Common myeloid progenitor, CD34-positive (primary cell): Measurements from ENCODE around the gene ACAP2.
"Not testable (repeated sequence)": the region's sequence is repeated elsewhere in the genome, so short reads cannot be mapped to it uniquely, and the experiment has no call there.

Source experiments
- CTCF ChIA-PET: fragments of 350-600 bp; sonication (Branson Sonifier 250); formaldehyde crosslinking; loops from one replicate; lab custom pipeline; 2021; ENCODE audit warnings: antibody characterized with exemption; lab: Charles Lee
- POLR2A ChIA-PET: fragments of 350-600 bp; sonication (Branson Sonifier 250); formaldehyde crosslinking; loops from one replicate; lab custom pipeline; 2021; ENCODE audit warnings: antibody characterized with exemption; lab: Charles Lee
- DNase-seq, 3 donors: peaks; one replicate each; pipeline versions ENCODE4 v3.0.0 to v3.0.0-alpha.2; 2013
- H3K27ac ChIP-seq, 2 experiments: 1 replicate in 1 of 2; 2 replicates in 1 of 2; pipeline ENCODE4 v1.7.0; 2013; ENCODE audit warnings: inconsistent platforms in 2 of 2, low read length in 2 of 2, mild to moderate bottlenecking in 2 of 2, low read depth in 1 of 2, moderate library complexity in 1 of 2; ENCODE audit not compliant: severe bottlenecking in 2 of 2, insufficient read depth in 1 of 2, poor library complexity in 1 of 2
- H3K27me3 ChIP-seq, 5 experiments: replicated peaks in 2 of 5; 1 replicate in 3 of 5; 2 replicates in 2 of 5; pipeline versions ENCODE4 v1.6.1 to v1.7.0; 2013; ENCODE audit warnings: low read length in 4 of 5, mild to moderate bottlenecking in 2 of 5, moderate library complexity in 2 of 5, inconsistent platforms in 1 of 5; ENCODE audit not compliant: insufficient read depth in 5 of 5, control insufficient read depth in 4 of 5
- H3K36me3 ChIP-seq, 4 experiments: 1 replicate in 2 of 4; 2 replicates in 2 of 4; pipeline versions ENCODE4 v1.6.1 to v1.7.0; 2013; ENCODE audit warnings: low read length in 3 of 4, control low read depth in 1 of 4, mild to moderate bottlenecking in 1 of 4; ENCODE audit not compliant: control insufficient read depth in 4 of 4, insufficient read depth in 4 of 4
- H3K4me1 ChIP-seq, 4 experiments: 1 replicate in 3 of 4; 2 replicates in 1 of 4; pipeline versions ENCODE4 v1.6.1 to v1.7.1; 2013; ENCODE audit warnings: low read length in 3 of 4, mild to moderate bottlenecking in 3 of 4, control low read depth in 1 of 4, inconsistent platforms in 1 of 4, moderate library complexity in 1 of 4; ENCODE audit not compliant: control insufficient read depth in 4 of 4, insufficient read depth in 4 of 4; ENCODE audit errors: control extremely low read depth in 1 of 4
- H3K4me3 ChIP-seq, 7 experiments: 1 replicate in 4 of 7; 2 replicates in 3 of 7; pipeline versions ENCODE4 v1.5.1 to v1.7.0; 2013; ENCODE audit warnings: mild to moderate bottlenecking in 7 of 7, low read length in 6 of 7, moderate library complexity in 6 of 7, inconsistent platforms in 2 of 7, low read depth in 2 of 7, control low read depth in 1 of 7; ENCODE audit not compliant: insufficient read depth in 4 of 7, control insufficient read depth in 1 of 7; ENCODE audit errors: extremely low read depth in 1 of 7
- H3K9me3 ChIP-seq, 5 experiments: 1 replicate in 4 of 5; 2 replicates in 1 of 5; pipeline versions ENCODE4 v1.6.1 to v1.7.1; 2013; ENCODE audit warnings: low read length in 4 of 5, mild to moderate bottlenecking in 2 of 5, inconsistent platforms in 1 of 5, low read depth in 1 of 5, moderate library complexity in 1 of 5; ENCODE audit not compliant: control insufficient read depth in 4 of 5, insufficient read depth in 2 of 5; ENCODE audit errors: control extremely low read depth in 1 of 5
- WGBS: methylation state at CpG from one replicate; pipeline ENCODE4 v1.1.5; 2013; ENCODE audit not compliant: insufficient coverage; 5-methylcytosine and 5-hydroxymethylcytosine counted together

The ACAP2 gene

DNA sequence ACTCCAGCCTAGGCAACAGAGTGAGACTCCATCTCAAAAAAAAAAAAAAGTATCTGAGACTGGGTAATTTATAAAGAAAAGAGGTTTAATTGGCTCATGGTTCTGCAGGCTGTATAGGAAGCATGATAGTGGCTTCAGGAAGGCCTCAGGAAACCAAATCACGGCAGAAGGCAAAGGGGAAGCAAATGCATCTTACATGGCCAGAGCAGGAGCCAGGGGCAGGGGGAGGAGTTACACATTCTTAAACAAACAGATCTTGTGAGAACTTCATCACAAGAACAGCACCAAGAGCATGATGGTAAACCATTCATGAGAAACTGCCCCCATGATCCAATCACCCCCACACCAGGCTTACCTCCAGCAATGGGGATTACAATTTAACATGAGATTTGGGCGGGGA, 37.2 kb downstream of the ACAP2 start:
- WGBS, result 100% methylated on average over 1 of the region's 2 CpGs
- peak in 2 of 3 donors; percentile 11 to 37 for DNase-seq
- H3K4me3 ChIP-seq, result no peak overlapping the region
- H3K36me3 ChIP-seq, result peaks cover 0 to 14% (median 3%) of the 10 kb centered on the region in 4 experiments
- H3K9me3 ChIP-seq, result peaks cover 0 to 7% (median 0%) of the 10 kb centered on the region in 5 experiments
- no peak overlapping the region for H3K27ac ChIP-seq
- POLR2A ChIA-PET, result no interaction called here
- CTCF ChIA-PET, result no interaction called here
- H3K4me1 ChIP-seq, result peaks cover 3 to 6% (median 4%) of the 10 kb centered on the region in 4 experiments
- H3K27me3 ChIP-seq, result no peaks in the 10 kb centered on the region

- 100% methylated on average over 1 of the region's 4 CpGs for WGBS
- Histone ChIP-seq H3K4me1 (peaks cover 4 to 7% (median 4%) of the 10 kb centered on the region in 4 experiments), H3K9me3 (peaks cover 0 to 7% (median 0%) of the 10 kb centered on the region in 5 experiments), H3K27me3 (no peaks in the 10 kb centered on the region), H3K27ac (no peak overlapping the region), H3K36me3 (peaks cover 0 to 6% (median 0%) of the 10 kb centered on the region in 4 experiments), H3K4me3 (no peak overlapping the region)
- POLR2A ChIA-PET, result no interaction called here
- CTCF ChIA-PET, result interaction anchor here (0.7 to 2.3 kb wide), 2 partner anchors 8 to 12 kb away, joined by 3 to 7 read pairs; no protein-coding TSS in a partner anchor
- no peak for DNase-seq
Measured at GRCh38 chr3:195403841-195404408, 38.9 kb downstream of the ACAP2 start.

DNA sequence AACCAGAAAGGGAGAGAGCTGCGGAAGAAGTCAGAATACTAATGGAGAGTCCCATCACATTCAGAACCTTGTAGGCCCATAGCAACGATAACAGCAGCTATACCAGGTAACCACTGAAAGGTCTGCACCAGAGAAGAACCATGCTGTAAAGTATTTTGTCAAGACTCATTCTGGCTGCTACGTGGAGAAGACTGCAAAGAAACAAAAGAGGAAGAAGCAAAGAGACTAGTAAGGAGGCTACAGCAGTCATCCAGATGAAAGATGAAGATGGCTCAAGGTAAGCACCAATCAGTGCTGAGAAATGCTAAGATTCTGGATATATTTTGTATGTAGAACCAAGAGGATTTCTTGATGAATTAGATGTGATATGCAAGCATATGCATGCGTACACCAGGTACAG, 39.6 kb downstream of the ACAP2 start:
- Histone ChIP-seq H3K27ac (no peak overlapping the region), H3K27me3 (no peaks in the 10 kb centered on the region), H3K4me1 (peaks cover 4 to 7% (median 4%) of the 10 kb centered on the region in 4 experiments), H3K4me3 (no peak overlapping the region), H3K9me3 (peaks cover 0 to 4% (median 0%) of the 10 kb centered on the region in 5 experiments), H3K36me3 (peaks cover 0 to 4% (median 0%) of the 10 kb centered on the region in 4 experiments)
- DNase-seq, result no peak
- ChIA-PET POLR2A (no interaction called here), CTCF (interaction anchor here (2.3 kb wide), 1 partner anchor 11 kb away, joined by 7 read pairs; no protein-coding TSS in a partner anchor)
- WGBS, result 80% methylated on average over 4 of the region's 4 CpGs

DNA sequence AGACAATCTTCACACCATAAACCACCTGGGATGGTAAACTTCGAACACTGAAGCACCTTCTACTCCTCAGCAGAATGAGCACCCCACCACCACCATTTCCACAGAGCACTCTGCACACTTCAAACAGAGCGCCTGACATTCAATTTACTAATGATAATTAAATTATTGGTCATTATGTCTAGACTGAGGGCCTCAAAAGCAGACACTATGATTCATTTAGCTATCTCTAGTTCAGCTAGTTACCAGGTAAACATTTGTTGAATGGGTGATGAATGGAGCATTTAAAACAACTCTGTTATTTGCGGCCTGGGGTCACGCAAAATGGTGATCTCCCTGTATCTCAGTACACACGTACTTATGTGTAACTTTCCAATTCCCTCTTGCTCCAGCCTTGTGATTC, 40.9 kb downstream of the ACAP2 start:
- 100% methylated on average over 2 of the region's 5 CpGs for WGBS
- Histone ChIP-seq H3K4me1 (peaks cover 4 to 7% (median 7%) of the 10 kb centered on the region in 4 experiments), H3K4me3 (no peak overlapping the region), H3K27me3 (no peaks in the 10 kb centered on the region), H3K27ac (no peak overlapping the region), H3K9me3 (no peaks in the 10 kb centered on the region), H3K36me3 (no peaks in the 10 kb centered on the region)
- no peak for DNase-seq
- CTCF ChIA-PET, result interaction anchor here (1.3 kb wide), 1 partner anchor 31 kb away, joined by 3 read pairs; no protein-coding TSS in a partner anchor
- POLR2A ChIA-PET, result no interaction called here

DNA sequence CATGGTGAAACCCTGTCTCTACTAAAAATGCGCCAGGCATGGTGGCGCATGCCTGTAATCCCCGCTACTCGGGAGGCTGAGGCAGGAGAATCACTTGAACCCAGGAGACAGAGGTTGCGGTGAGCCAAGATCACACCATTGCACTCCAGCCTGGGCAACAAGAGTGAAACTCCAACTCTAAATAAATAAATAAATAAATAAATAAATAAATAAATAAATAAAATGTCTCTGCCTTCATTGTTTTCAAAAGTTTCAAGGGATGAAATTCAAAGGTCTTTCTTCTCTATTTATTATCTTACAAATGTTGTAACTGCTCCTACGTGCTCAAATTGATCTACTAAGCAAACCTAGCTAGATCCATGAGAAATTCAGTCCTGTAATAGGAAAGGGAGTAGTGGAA, 44.4 kb downstream of the ACAP2 start:
- POLR2A ChIA-PET, H3K36me3 ChIP-seq, H3K4me1 ChIP-seq, H3K9me3 ChIP-seq, DNase-seq, H3K27me3 ChIP-seq, H3K27ac ChIP-seq, H3K4me3 ChIP-seq: not testable (repeated sequence)
- WGBS, result 95% methylated on average over 4 of the region's 6 CpGs
- CTCF ChIA-PET, result interaction anchor here (0.6 kb wide), 1 partner anchor 18 kb away, joined by 4 read pairs; no protein-coding TSS in a partner anchor

DNA sequence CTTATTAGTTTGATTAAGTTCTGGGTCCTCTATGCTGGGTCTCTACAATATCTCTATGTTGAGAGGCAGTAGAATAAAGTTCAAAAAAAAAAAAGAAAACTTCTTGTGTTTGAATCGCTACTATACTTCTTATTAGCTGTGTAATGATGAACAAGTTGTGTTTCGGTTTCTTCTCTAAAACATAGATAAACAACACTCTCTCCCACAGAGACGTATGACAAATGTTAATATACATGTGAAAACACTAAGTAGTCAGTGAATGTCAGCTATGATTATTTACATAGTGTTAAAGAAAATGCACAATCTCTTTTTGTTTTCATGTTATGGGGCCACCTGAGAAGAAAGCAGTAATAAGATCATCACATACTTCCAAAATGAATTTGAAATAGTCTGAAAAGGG, 45.3 kb downstream of the ACAP2 start:
- Histone ChIP-seq H3K27me3 (no peaks in the 10 kb centered on the region), H3K27ac (no peak overlapping the region), H3K9me3 (no peaks in the 10 kb centered on the region), H3K4me1 (peaks cover 2 to 7% (median 3%) of the 10 kb centered on the region in 4 experiments), H3K36me3 (no peaks in the 10 kb centered on the region), H3K4me3 (no peak overlapping the region)
- CTCF ChIA-PET, result no interaction called here
- POLR2A ChIA-PET, result interaction anchor here (0.6 kb wide), 1 partner anchor 20 kb away, joined by 8 read pairs; no protein-coding TSS in a partner anchor
- WGBS, result no CpG with 5 or more reads among the region's 3 CpGs
- no peak for DNase-seq

DNA sequence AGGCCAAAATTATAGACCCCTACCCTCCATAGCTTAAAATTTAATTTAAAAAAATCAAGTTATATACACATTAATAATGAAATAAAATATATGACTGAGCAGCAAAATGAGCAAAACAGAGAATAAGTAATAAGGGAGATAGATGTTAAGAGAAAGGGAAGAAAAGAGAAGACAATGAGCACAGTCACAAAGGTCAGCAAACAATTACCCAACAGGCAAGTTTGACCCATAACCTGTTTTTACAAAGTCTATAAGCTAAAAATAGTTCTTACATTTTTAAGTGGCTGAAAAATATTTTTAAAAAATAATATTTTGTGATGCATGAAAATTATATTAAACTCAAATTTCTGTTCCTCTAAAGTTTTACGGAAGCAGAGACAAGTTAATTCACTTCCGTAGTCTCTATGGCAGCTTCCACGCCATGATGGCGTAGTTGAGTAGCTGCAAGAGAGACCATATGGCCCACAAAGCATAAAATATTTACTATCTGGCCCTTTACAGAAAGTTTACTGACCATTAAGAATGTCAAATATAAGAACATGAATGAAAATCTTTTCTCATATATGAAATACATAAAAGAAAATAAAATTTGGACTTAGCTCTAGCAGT, 47.5 kb downstream of the ACAP2 start:
- Histone ChIP-seq H3K36me3 (peaks cover 0 to 5% (median 3%) of the 10 kb centered on the region in 4 experiments), H3K27me3 (no peaks in the 10 kb centered on the region), H3K4me1 (peaks cover 0 to 3% (median 1%) of the 10 kb centered on the region in 4 experiments), H3K9me3 (no peaks in the 10 kb centered on the region), H3K27ac (no peak overlapping the region), H3K4me3 (no peak overlapping the region)
- ChIA-PET CTCF (interaction anchor here (1.1 to 1.3 kb wide), 2 partner anchors 9 to 65 kb away, joined by 3 to 4 read pairs; no protein-coding TSS in a partner anchor), POLR2A (no interaction called here)
- no CpG with 5 or more reads among the region's 4 CpGs for WGBS
- DNase-seq, result no peak
